Dendritic cell treated with granulocyte-macrophage colony-stimulating factor and Interleukin-4, amounts not matched to agents 40 ng/mL and 50 ng/mL, for 4 days (primary cell): ENCODE results near the gene RETREG2.

ENCODE experiments used
- H3K27ac Mint-ChIP-seq: one replicate; pipeline ENCODE4 v1.8.0; 2022; ENCODE audit warnings: mild to moderate bottlenecking, mixed read lengths
- H3K27me3 Mint-ChIP-seq: one replicate; pipeline ENCODE4 v1.8.0; 2022; ENCODE audit warnings: mild to moderate bottlenecking, mixed read lengths
- H3K36me3 Mint-ChIP-seq: one replicate; pipeline ENCODE4 v1.8.0; 2022; ENCODE audit warnings: low read depth, mixed read lengths
- H3K4me1 Mint-ChIP-seq: one replicate; pipeline ENCODE4 v1.8.0; 2022; ENCODE audit warnings: low read depth, mixed read lengths
- H3K4me3 Mint-ChIP-seq: one replicate; pipeline ENCODE4 v1.8.0; 2022; ENCODE audit warnings: mild to moderate bottlenecking, moderate library complexity, mixed read lengths
- H3K9me3 Mint-ChIP-seq: one replicate; pipeline ENCODE4 v1.8.0; 2022; ENCODE audit warnings: mixed read lengths
- intact Hi-C: fragments of 100-400 bp; cut with micrococcal nuclease; formaldehyde crosslinking; loops from one replicate; pipeline ENCODE4 v1.15.0; 2022

The RETREG2 gene

GRCh38 chr2:219177552-219178376, at the start of gene RETREG2:
Gene RETREG2, plus strand, starts transcription at chr2:219178275. Its CDS starts 78 bp downstream, at chr2:219178353.
- Mint-ChIP-seq H3K4me1 (peaks cover 84% of the 10 kb centered on the region), H3K27me3 (no peaks in the 10 kb centered on the region), H3K9me3 (no peaks in the 10 kb centered on the region), H3K4me3 (peak within 1 kb of the TSS; percentile 88), H3K27ac (peak within 1 kb of the TSS; percentile 99), H3K36me3 (peaks cover 92% of the 10 kb centered on the region)
- intact Hi-C loops: loop anchor here (1.0 to 10.0 kb wide), 3 partner anchors 29 to 207 kb away; partner anchors contain the start of genes DNAJB2, DNPEP and ZFAND2B

GRCh38 chr2:219128396-219128795, 49.7 kb upstream of the RETREG2 start:
- Mint-ChIP-seq H3K4me3 (no peak overlapping the region), H3K36me3 (peaks cover 26% of the 10 kb centered on the region), H3K4me1 (peaks cover 22% of the 10 kb centered on the region), H3K9me3 (no peaks in the 10 kb centered on the region), H3K27ac (no peak overlapping the region), H3K27me3 (no peaks in the 10 kb centered on the region)
- intact Hi-C loops: no loop called here

- Mint-ChIP-seq H3K27ac (no peak overlapping the region), H3K4me3 (no peak overlapping the region), H3K9me3 (no peaks in the 10 kb centered on the region), H3K4me1 (peaks cover 13% of the 10 kb centered on the region), H3K36me3 (peaks cover 20% of the 10 kb centered on the region), H3K27me3 (no peaks in the 10 kb centered on the region)
- intact Hi-C loops: no loop called here
Observed at GRCh38 chr2:219129589-219129988, 48.5 kb upstream of the RETREG2 start.

GRCh38 chr2:219131327-219131726, 46.7 kb upstream of the RETREG2 start:
- Mint-ChIP-seq H3K9me3 (no peaks in the 10 kb centered on the region), H3K36me3 (peaks cover 19% of the 10 kb centered on the region), H3K27me3 (no peaks in the 10 kb centered on the region), H3K4me3 (no peak overlapping the region), H3K27ac (no peak overlapping the region), H3K4me1 (peaks cover 6% of the 10 kb centered on the region)
- intact Hi-C loops: no loop called here

- no peak overlapping the region for H3K27ac Mint-ChIP-seq
- no peaks in the 10 kb centered on the region for H3K9me3 Mint-ChIP-seq
- peaks cover 6% of the 10 kb centered on the region for H3K4me1 Mint-ChIP-seq
- H3K27me3 Mint-ChIP-seq: no peaks in the 10 kb centered on the region
- peaks cover 15% of the 10 kb centered on the region for H3K36me3 Mint-ChIP-seq
- intact Hi-C loops: no loop called here
- no peak overlapping the region for H3K4me3 Mint-ChIP-seq
Observed at GRCh38 chr2:219131744-219132143, 46.3 kb upstream of the RETREG2 start.

- peaks cover 16% of the 10 kb centered on the region for H3K36me3 Mint-ChIP-seq
- no peaks in the 10 kb centered on the region for H3K9me3 Mint-ChIP-seq
- H3K27ac Mint-ChIP-seq: no peak overlapping the region
- H3K27me3 Mint-ChIP-seq: no peaks in the 10 kb centered on the region
- H3K4me3 Mint-ChIP-seq: no peak overlapping the region
- intact Hi-C loops: no loop called here
- no peaks in the 10 kb centered on the region for H3K4me1 Mint-ChIP-seq
Observed at GRCh38 chr2:219133976-219134375, 44.1 kb upstream of the RETREG2 start.

- Mint-ChIP-seq H3K27ac (no peak overlapping the region), H3K27me3 (no peaks in the 10 kb centered on the region), H3K9me3 (peaks cover 9% of the 10 kb centered on the region), H3K4me3 (no peak overlapping the region), H3K4me1 (peaks cover 10% of the 10 kb centered on the region), H3K36me3 (peaks cover 76% of the 10 kb centered on the region)
- intact Hi-C loops: no loop called here
Observed at GRCh38 chr2:219140722-219141121, 37.4 kb upstream of the RETREG2 start.

- Mint-ChIP-seq H3K4me1 (peaks cover 10% of the 10 kb centered on the region), H3K4me3 (no peak overlapping the region), H3K9me3 (peaks cover 9% of the 10 kb centered on the region), H3K36me3 (peaks cover 90% of the 10 kb centered on the region), H3K27ac (no peak overlapping the region), H3K27me3 (no peaks in the 10 kb centered on the region)
- intact Hi-C loops: no loop called here
Observed at GRCh38 chr2:219142329-219142728, 35.7 kb upstream of the RETREG2 start.

- no peaks in the 10 kb centered on the region for H3K27me3 Mint-ChIP-seq
- no peak overlapping the region for H3K4me3 Mint-ChIP-seq
- peaks cover 76% of the 10 kb centered on the region for H3K36me3 Mint-ChIP-seq
- H3K4me1 Mint-ChIP-seq: no peaks in the 10 kb centered on the region
- H3K9me3 Mint-ChIP-seq: no peaks in the 10 kb centered on the region
- no peak overlapping the region for H3K27ac Mint-ChIP-seq
- intact Hi-C loops: no loop called here
Observed at GRCh38 chr2:219149667-219150066, 28.4 kb upstream of the RETREG2 start.

- intact Hi-C loops: loop anchor here (1.0 kb wide), 2 partner anchors 97 to 126 kb away; no protein-coding TSS in a partner anchor
- no peak overlapping the region for H3K4me3 Mint-ChIP-seq
- H3K36me3 Mint-ChIP-seq: peaks cover 49% of the 10 kb centered on the region
- no peak overlapping the region for H3K27ac Mint-ChIP-seq
- H3K9me3 Mint-ChIP-seq: no peaks in the 10 kb centered on the region
- peaks cover 9% of the 10 kb centered on the region for H3K4me1 Mint-ChIP-seq
- no peaks in the 10 kb centered on the region for H3K27me3 Mint-ChIP-seq
Observed at GRCh38 chr2:219155054-219155644, 22.9 kb upstream of the RETREG2 start.

- Mint-ChIP-seq H3K27me3 (no peaks in the 10 kb centered on the region), H3K27ac (no peak overlapping the region), H3K9me3 (no peaks in the 10 kb centered on the region), H3K4me1 (peaks cover 19% of the 10 kb centered on the region), H3K36me3 (peaks cover 41% of the 10 kb centered on the region), H3K4me3 (no peak overlapping the region)
- intact Hi-C loops: no loop called here
Observed at GRCh38 chr2:219157396-219157795, 20.7 kb upstream of the RETREG2 start.

GRCh38 chr2:219158025-219158424, 20.1 kb upstream of the RETREG2 start:
- H3K27ac Mint-ChIP-seq: no peak overlapping the region
- no peaks in the 10 kb centered on the region for H3K9me3 Mint-ChIP-seq
- H3K36me3 Mint-ChIP-seq: peaks cover 39% of the 10 kb centered on the region
- H3K4me3 Mint-ChIP-seq: no peak overlapping the region
- H3K4me1 Mint-ChIP-seq: peaks cover 19% of the 10 kb centered on the region
- intact Hi-C loops: no loop called here
- H3K27me3 Mint-ChIP-seq: no peaks in the 10 kb centered on the region

- no peaks in the 10 kb centered on the region for H3K27me3 Mint-ChIP-seq
- intact Hi-C loops: no loop called here
- peaks cover 35% of the 10 kb centered on the region for H3K36me3 Mint-ChIP-seq
- no peak overlapping the region for H3K4me3 Mint-ChIP-seq
- H3K9me3 Mint-ChIP-seq: no peaks in the 10 kb centered on the region
- peaks cover 19% of the 10 kb centered on the region for H3K4me1 Mint-ChIP-seq
- H3K27ac Mint-ChIP-seq: no peak overlapping the region
Observed at GRCh38 chr2:219158586-219158985, 19.5 kb upstream of the RETREG2 start.

GRCh38 chr2:219159771-219160185, 18.3 kb upstream of the RETREG2 start:
- peak overlapping the region; percentile 84 for H3K4me3 Mint-ChIP-seq
- peak overlapping the region; percentile 90 for H3K27ac Mint-ChIP-seq
- no peaks in the 10 kb centered on the region for H3K27me3 Mint-ChIP-seq
- no peaks in the 10 kb centered on the region for H3K9me3 Mint-ChIP-seq
- intact Hi-C loops: loop anchor here (1.0 to 2.0 kb wide), 5 partner anchors 17 to 139 kb away; partner anchors contain the start of genes ABCB6, CNPPD1 and DNAJB2
- H3K4me1 Mint-ChIP-seq: peaks cover 19% of the 10 kb centered on the region
- H3K36me3 Mint-ChIP-seq: peaks cover 30% of the 10 kb centered on the region
